ENCODE data around the gene ANXA3.
A peak's percentile ranks its signal among the peaks of the same experiment; 100 is the strongest.

Gene ANXA3

DNA sequence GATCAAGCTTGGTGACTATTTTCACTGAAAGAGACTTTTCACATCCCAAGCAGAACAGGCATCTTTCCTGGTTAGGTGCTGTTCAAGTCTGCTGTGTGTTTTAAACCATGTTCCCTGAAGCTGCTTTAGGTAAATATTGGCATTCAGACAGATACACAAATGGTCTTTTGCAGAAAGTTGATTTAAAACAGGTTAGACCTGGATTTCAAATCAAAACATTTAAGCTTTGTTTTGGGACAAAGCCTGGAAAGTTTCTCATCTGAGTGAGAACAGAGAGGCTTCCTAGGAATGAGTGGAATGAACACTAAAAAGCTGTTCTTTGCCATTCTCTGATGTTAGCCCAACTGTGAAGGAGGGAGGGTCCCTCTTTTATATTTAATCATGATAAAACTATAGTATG, 10.1 kb downstream of the ANXA3 start:
- Histone ChIP-seq H3K79me1 (ENCODE audit: low read length) (no peaks in the 10 kb centered on the region), H3K4me1 (ENCODE audit: control insufficient read depth, low read depth, low read length) (peaks cover 14% of the 10 kb centered on the region), H3K27ac (ENCODE audit: low read depth, low read length) (peak overlapping the region; percentile 34), H2BK15ac (replicated peaks; ENCODE audit: low read depth) (no peak overlapping the region), H3K36me3 (ENCODE audit: control insufficient read depth, insufficient read depth, low read length) (no peaks in the 10 kb centered on the region), H3K4me3 (ENCODE audit: low read length) (no peak overlapping the region), H2AK5ac (ENCODE audit: low read length) (no peak overlapping the region), H3K79me2 (ENCODE audit: control insufficient read depth, insufficient read depth, low read length) (no peaks in the 10 kb centered on the region), H3K18ac (ENCODE audit: low read length) (no peak overlapping the region), H3K27me3 (ENCODE audit: insufficient read depth, low read length, poor library complexity) (no peaks in the 10 kb centered on the region), H3K4me2 (ENCODE audit: low read length) (no peak overlapping the region), H3K9ac (ENCODE audit: low read length) (no peak overlapping the region), H4K8ac (ENCODE audit: low read depth, low read length) (no peak overlapping the region), H4K5ac (ENCODE audit: low read length) (no peak overlapping the region), H3K56ac (ENCODE audit: low read length) (peak overlapping the region; percentile 46), H3K4ac (ENCODE audit: low read depth, low read length) (no peak overlapping the region), H2BK5ac (ENCODE audit: low read length) (no peak overlapping the region), H3K23ac (ENCODE audit: low read length) (no peak overlapping the region), H2BK120ac (ENCODE audit: low read depth, low read length) (no peak overlapping the region)
- peak; percentile 55 for DNase-seq

GRCh38 chr4:78562687-78563086, 11.1 kb downstream of the ANXA3 start:
- Histone ChIP-seq H3K27ac (ENCODE audit: low read depth, low read length) (no peak overlapping the region), H3K27me3 (ENCODE audit: insufficient read depth, low read length, poor library complexity) (no peaks in the 10 kb centered on the region), H3K23ac (ENCODE audit: low read length) (no peak overlapping the region), H3K18ac (ENCODE audit: low read length) (no peak overlapping the region), H3K79me1 (ENCODE audit: low read length) (no peaks in the 10 kb centered on the region), H3K4me2 (ENCODE audit: low read length) (no peak overlapping the region), H3K4me3 (ENCODE audit: low read length) (no peak overlapping the region), H3K56ac (ENCODE audit: low read length) (no peak overlapping the region), H2BK120ac (ENCODE audit: low read depth, low read length) (no peak overlapping the region), H2BK5ac (ENCODE audit: low read length) (no peak overlapping the region), H2AK5ac (ENCODE audit: low read length) (no peak overlapping the region), H3K36me3 (ENCODE audit: control insufficient read depth, insufficient read depth, low read length) (no peaks in the 10 kb centered on the region), H3K4ac (ENCODE audit: low read depth, low read length) (no peak overlapping the region), H2BK15ac (replicated peaks; ENCODE audit: low read depth) (no peak overlapping the region), H4K8ac (ENCODE audit: low read depth, low read length) (no peak overlapping the region), H3K4me1 (ENCODE audit: control insufficient read depth, low read depth, low read length) (peaks cover 13% of the 10 kb centered on the region), H3K79me2 (ENCODE audit: control insufficient read depth, insufficient read depth, low read length) (no peaks in the 10 kb centered on the region), H3K9ac (ENCODE audit: low read length) (no peak overlapping the region), H4K5ac (ENCODE audit: low read length) (no peak overlapping the region)
- WGBS (ENCODE audit: extremely low coverage, insufficient coverage, low lambda C conversion rate), result no CpG with 5 or more reads among the region's 4 CpGs
- DNase-seq, result no peak

DNA sequence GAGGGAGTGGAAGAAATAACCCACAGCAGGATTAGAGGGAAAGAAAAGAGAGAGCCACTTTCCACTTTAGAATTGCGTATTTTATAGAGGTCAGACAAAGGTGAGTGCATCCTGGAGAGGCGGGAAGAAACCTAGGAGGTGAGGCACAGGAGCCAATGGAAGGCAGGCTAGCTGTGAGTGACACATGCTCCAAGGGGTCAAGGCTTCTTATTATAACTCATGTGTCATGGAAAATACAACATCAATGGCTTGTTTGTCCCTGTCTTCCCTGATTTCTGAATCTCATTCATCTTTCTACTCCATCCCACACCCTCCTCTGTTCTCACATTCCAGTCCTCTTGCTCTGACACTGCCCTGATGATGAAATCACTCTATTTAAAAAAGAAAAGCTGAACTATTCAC, 14.4 kb downstream of the ANXA3 start:
- no peaks in the 10 kb centered on the region for H3K79me2 ChIP-seq (ENCODE audit: control insufficient read depth, insufficient read depth, low read length)
- no peaks in the 10 kb centered on the region for H3K36me3 ChIP-seq (ENCODE audit: control insufficient read depth, insufficient read depth, low read length)
- H4K8ac ChIP-seq (ENCODE audit: low read depth, low read length), result no peak overlapping the region
- H3K27me3 ChIP-seq (ENCODE audit: insufficient read depth, low read length, poor library complexity), result no peaks in the 10 kb centered on the region
- H3K18ac ChIP-seq (ENCODE audit: low read length), result no peak overlapping the region
- no peak overlapping the region for H3K4me2 ChIP-seq (ENCODE audit: low read length)
- no peak overlapping the region for H3K27ac ChIP-seq (ENCODE audit: low read depth, low read length)
- no peak overlapping the region for H2AK5ac ChIP-seq (ENCODE audit: low read length)
- WGBS (ENCODE audit: extremely low coverage, insufficient coverage, low lambda C conversion rate), result no CpG with 5 or more reads among the region's 2 CpGs
- H3K4me1 ChIP-seq (ENCODE audit: control insufficient read depth, low read depth, low read length), result peaks cover 10% of the 10 kb centered on the region
- no peak overlapping the region for H2BK120ac ChIP-seq (ENCODE audit: low read depth, low read length)
- no peak overlapping the region for H3K4me3 ChIP-seq (ENCODE audit: low read length)
- H2BK5ac ChIP-seq (ENCODE audit: low read length), result no peak overlapping the region
- H3K79me1 ChIP-seq (ENCODE audit: low read length), result no peaks in the 10 kb centered on the region
- no peak overlapping the region for H3K4ac ChIP-seq (ENCODE audit: low read depth, low read length)
- no peak overlapping the region for H4K5ac ChIP-seq (ENCODE audit: low read length)
- no peak overlapping the region for H3K56ac ChIP-seq (ENCODE audit: low read length)
- H3K9ac ChIP-seq (ENCODE audit: low read length), result no peak overlapping the region
- DNase-seq, result peak; percentile 58
- no peak overlapping the region for H2BK15ac ChIP-seq (replicated peaks; ENCODE audit: low read depth)
- H3K23ac ChIP-seq (ENCODE audit: low read length), result no peak overlapping the region

DNA sequence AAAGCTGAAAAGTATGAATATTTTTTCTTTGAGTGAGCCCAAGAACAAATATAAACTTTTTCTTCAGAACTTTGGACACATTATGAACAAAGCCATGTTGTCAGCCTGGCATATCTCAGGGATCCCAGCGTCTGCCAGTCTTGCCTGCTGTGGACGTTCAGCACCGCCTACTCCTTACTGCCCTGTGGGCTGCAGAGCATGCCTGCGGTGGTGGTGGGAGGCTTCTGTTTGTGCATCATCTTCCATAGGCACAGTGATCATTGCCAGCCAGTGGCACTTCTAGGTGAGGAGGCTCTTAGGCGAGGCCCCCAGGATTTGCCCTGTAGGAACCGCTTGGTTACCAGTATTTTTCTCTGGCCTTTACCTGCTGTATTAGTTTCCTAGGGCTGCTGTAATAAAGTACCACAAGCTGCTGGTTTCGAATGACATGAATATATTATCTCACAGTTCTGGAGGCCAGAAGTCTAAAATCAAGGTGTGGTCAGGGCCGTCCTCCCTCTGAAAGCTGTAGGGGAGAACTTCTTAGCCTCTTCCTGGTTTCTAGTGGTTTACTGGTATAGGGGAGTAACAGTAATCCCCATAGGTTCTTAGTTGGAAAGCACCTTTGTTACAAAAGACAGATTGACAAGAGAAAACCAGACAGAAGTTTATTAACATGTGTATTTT, 15.4 kb downstream of the ANXA3 start:
- no peak overlapping the region for H4K8ac ChIP-seq (ENCODE audit: low read depth, low read length)
- H3K18ac ChIP-seq (ENCODE audit: low read length), result no peak overlapping the region
- WGBS (ENCODE audit: extremely low coverage, insufficient coverage, low lambda C conversion rate), result no CpG with 5 or more reads among the region's 8 CpGs
- no peak overlapping the region for H4K5ac ChIP-seq (ENCODE audit: low read length)
- H3K79me1 ChIP-seq (ENCODE audit: low read length), result no peaks in the 10 kb centered on the region
- H3K4me3 ChIP-seq (ENCODE audit: low read length), result no peak overlapping the region
- H2BK120ac ChIP-seq (ENCODE audit: low read depth, low read length), result no peak overlapping the region
- H3K27me3 ChIP-seq (ENCODE audit: insufficient read depth, low read length, poor library complexity), result no peaks in the 10 kb centered on the region
- no peak for DNase-seq
- H3K79me2 ChIP-seq (ENCODE audit: control insufficient read depth, insufficient read depth, low read length), result no peaks in the 10 kb centered on the region
- no peak overlapping the region for H3K23ac ChIP-seq (ENCODE audit: low read length)
- peak overlapping the region; percentile 11 for H3K56ac ChIP-seq (ENCODE audit: low read length)
- H2BK5ac ChIP-seq (ENCODE audit: low read length), result no peak overlapping the region
- peaks cover 4% of the 10 kb centered on the region for H3K4me1 ChIP-seq (ENCODE audit: control insufficient read depth, low read depth, low read length)
- no peak overlapping the region for H3K9ac ChIP-seq (ENCODE audit: low read length)
- no peak overlapping the region for H3K27ac ChIP-seq (ENCODE audit: low read depth, low read length)
- H2BK15ac ChIP-seq (replicated peaks; ENCODE audit: low read depth), result no peak overlapping the region
- H2AK5ac ChIP-seq (ENCODE audit: low read length), result no peak overlapping the region
- H3K4ac ChIP-seq (ENCODE audit: low read depth, low read length), result no peak overlapping the region
- no peak overlapping the region for H3K4me2 ChIP-seq (ENCODE audit: low read length)
- no peaks in the 10 kb centered on the region for H3K36me3 ChIP-seq (ENCODE audit: control insufficient read depth, insufficient read depth, low read length)

DNA sequence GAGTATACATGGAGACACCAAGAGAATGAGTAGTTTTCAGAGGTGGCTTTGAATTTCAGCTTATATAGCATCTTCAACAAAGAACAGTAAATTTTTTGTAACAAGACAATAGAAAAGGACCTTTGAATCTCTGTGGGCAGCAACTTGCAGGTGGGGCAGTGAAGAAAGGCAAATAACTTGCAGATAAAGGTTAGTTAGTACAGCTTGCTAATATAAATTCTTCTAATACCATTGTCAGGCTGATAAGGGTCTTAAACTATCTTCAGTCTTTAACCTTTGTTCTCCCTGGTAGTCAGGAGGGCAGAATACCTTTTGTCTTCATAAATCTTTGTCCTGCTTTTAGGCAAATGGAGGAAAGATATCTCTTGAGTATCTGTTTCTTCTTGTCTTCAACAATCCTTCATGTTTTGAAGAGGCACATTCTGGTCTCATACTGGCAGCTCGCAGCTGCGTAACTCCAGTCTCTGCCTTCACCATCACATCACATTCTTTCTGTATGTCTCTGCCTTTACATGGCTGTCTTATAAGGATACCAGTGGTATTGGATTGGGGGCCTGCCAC, 16.0 kb downstream of the ANXA3 start:
- no peak overlapping the region for H4K5ac ChIP-seq (ENCODE audit: low read length)
- H3K27me3 ChIP-seq (ENCODE audit: insufficient read depth, low read length, poor library complexity), result no peaks in the 10 kb centered on the region

More for the DNA sequence above, 16.0 kb downstream of the ANXA3 start:
- Histone ChIP-seq H2BK15ac (replicated peaks; ENCODE audit: low read depth) (no peak overlapping the region), H3K9ac (ENCODE audit: low read length) (no peak overlapping the region), H3K4me2 (ENCODE audit: low read length) (no peak overlapping the region), H3K79me1 (ENCODE audit: low read length) (no peaks in the 10 kb centered on the region), H3K18ac (ENCODE audit: low read length) (no peak overlapping the region), H3K79me2 (ENCODE audit: control insufficient read depth, insufficient read depth, low read length) (no peaks in the 10 kb centered on the region), H3K4me3 (ENCODE audit: low read length) (no peak overlapping the region), H2AK5ac (ENCODE audit: low read length) (no peak overlapping the region), H3K56ac (ENCODE audit: low read length) (no peak overlapping the region), H3K27ac (ENCODE audit: low read depth, low read length) (no peak overlapping the region), H3K36me3 (ENCODE audit: control insufficient read depth, insufficient read depth, low read length) (no peaks in the 10 kb centered on the region), H2BK120ac (ENCODE audit: low read depth, low read length) (no peak overlapping the region), H3K23ac (ENCODE audit: low read length) (no peak overlapping the region), H3K4me1 (ENCODE audit: control insufficient read depth, low read depth, low read length) (peaks cover 4% of the 10 kb centered on the region), H4K8ac (ENCODE audit: low read depth, low read length) (no peak overlapping the region), H3K4ac (ENCODE audit: low read depth, low read length) (no peak overlapping the region), H2BK5ac (ENCODE audit: low read length) (no peak overlapping the region)
- WGBS (ENCODE audit: extremely low coverage, insufficient coverage, low lambda C conversion rate), result no CpG with 5 or more reads among the region's 2 CpGs
- DNase-seq, result peak; percentile 59
